HG03575 (cell line): ENCODE data around the gene UBAP1.
"Not testable (repeated sequence)": the region's sequence is repeated elsewhere in the genome, so short reads cannot be mapped to it uniquely, and the experiment has no call there.

Source experiments
- ATAC-seq: cut with Tn5 transposase; IDR thresholded peaks from one replicate; pipeline ENCODE4 v1.9.1; 2021; ENCODE audit not compliant: unreplicated experiment, insufficient number of reproducible peaks, low FRiP score; ENCODE audit errors: extremely low read depth

UBAP1 gene

GRCh38 chr9:34177593-34178435, 1.0 kb upstream of the UBAP1 start:
- ATAC-seq, result no peak

- no peak for ATAC-seq
Observed at GRCh38 chr9:34179213-34180136, 632 bp downstream of the UBAP1 start.

- ATAC-seq, result peak; percentile 59
Observed at GRCh38 chr9:34185778-34186551, 7.1 kb downstream of the UBAP1 start.

- ATAC-seq, result no peak
Observed at GRCh38 chr9:34187891-34188240, 9.0 kb downstream of the UBAP1 start.

- no peak for ATAC-seq
Observed at GRCh38 chr9:34190996-34191892, 12.4 kb downstream of the UBAP1 start.

GRCh38 chr9:34195143-34195542, 16.3 kb downstream of the UBAP1 start:
- no peak for ATAC-seq

- not testable (repeated sequence) for ATAC-seq
Observed at GRCh38 chr9:34197286-34197685, 18.4 kb downstream of the UBAP1 start.

- no peak for ATAC-seq
Observed at GRCh38 chr9:34197756-34198711, 19.2 kb downstream of the UBAP1 start.

- ATAC-seq, result no peak
Observed at GRCh38 chr9:34200092-34200491, 21.2 kb downstream of the UBAP1 start.

GRCh38 chr9:34203275-34203991, 24.6 kb downstream of the UBAP1 start:
- ATAC-seq, result no peak

- no peak for ATAC-seq
Observed at GRCh38 chr9:34203992-34204635, 25.3 kb downstream of the UBAP1 start.

GRCh38 chr9:34205102-34205501, 26.3 kb downstream of the UBAP1 start:
- ATAC-seq, result no peak

- no peak for ATAC-seq
Observed at GRCh38 chr9:34206561-34206960, 27.7 kb downstream of the UBAP1 start.

GRCh38 chr9:34211395-34211794, 32.6 kb downstream of the UBAP1 start:
- ATAC-seq, result no peak

- ATAC-seq, result not testable (repeated sequence)
Observed at GRCh38 chr9:34214354-34215000, 35.6 kb downstream of the UBAP1 start.

GRCh38 chr9:34216325-34216724, 37.5 kb downstream of the UBAP1 start:
- no peak for ATAC-seq
